ENCODE results near the gene YRDC.

GRCh38 chr1:37824001-37824400 is 16.0 kb upstream of the YRDC start:
- TF ChIP-seq KLF1 (tag by site-specific recombination; IDR thresholded peaks at IDR 0.05) (no peak), ZNF184 (tag by site-specific recombination; IDR thresholded peaks at IDR 0.05) (no peak), CTCF (tag by site-specific recombination; IDR thresholded peaks at IDR 0.05) (no peak), ZNF366 (tag by site-specific recombination; conservative IDR thresholded peaks at IDR 0.05) (no peak), ZNF768 (tag by site-specific recombination; IDR thresholded peaks at IDR 0.05) (no peak), ZNF19 (tag by site-specific recombination; IDR thresholded peaks at IDR 0.05; ENCODE audit: low read depth) (no peak), ZSCAN23 (tag by site-specific recombination; IDR thresholded peaks at IDR 0.05) (no peak), ZNF610 (tag by site-specific recombination; IDR thresholded peaks at IDR 0.05; ENCODE audit: borderline replicate concordance) (no peak)

Measured in HEK293 (cell line).